Nephron progenitor cell (in vitro differentiated cells): Measurements from ENCODE around the gene DSCAM.

Source experiments
- DNase-seq: peaks from one replicate; pipeline ENCODE4 v3.0.0; 2021
- H3K27ac Mint-ChIP-seq: 2 replicates; pipeline ENCODE4 v1.8.0; 2021; ENCODE audit warnings: mild to moderate bottlenecking, moderate library complexity, mixed read lengths
- H3K27me3 Mint-ChIP-seq: 2 replicates; pipeline ENCODE4 v1.8.0; 2021; ENCODE audit warnings: mild to moderate bottlenecking, low read depth, mixed read lengths; ENCODE audit not compliant: poor library complexity
- H3K36me3 Mint-ChIP-seq: 2 replicates; pipeline ENCODE4 v1.8.0; 2021; ENCODE audit warnings: low read depth, mixed read lengths
- H3K4me1 Mint-ChIP-seq: 2 replicates; pipeline ENCODE4 v1.8.0; 2021; ENCODE audit warnings: mixed read lengths
- H3K4me3 Mint-ChIP-seq: 2 replicates; pipeline ENCODE4 v1.8.0; 2021; ENCODE audit warnings: mild to moderate bottlenecking, moderate library complexity, mixed read lengths
- H3K9me3 Mint-ChIP-seq: 2 replicates; pipeline ENCODE4 v1.8.0; 2021; ENCODE audit warnings: mild to moderate bottlenecking, moderate library complexity, mixed read lengths
- TF ChIP-seq, protein P1 (sequence below): fragments of 200-600 bp; sonication (generic); IDR thresholded peaks from 2 replicates; pipeline ENCODE4 v1.5.0; 2021; ENCODE audit warnings: antibody characterized with exemption

DSCAM gene

DNA sequence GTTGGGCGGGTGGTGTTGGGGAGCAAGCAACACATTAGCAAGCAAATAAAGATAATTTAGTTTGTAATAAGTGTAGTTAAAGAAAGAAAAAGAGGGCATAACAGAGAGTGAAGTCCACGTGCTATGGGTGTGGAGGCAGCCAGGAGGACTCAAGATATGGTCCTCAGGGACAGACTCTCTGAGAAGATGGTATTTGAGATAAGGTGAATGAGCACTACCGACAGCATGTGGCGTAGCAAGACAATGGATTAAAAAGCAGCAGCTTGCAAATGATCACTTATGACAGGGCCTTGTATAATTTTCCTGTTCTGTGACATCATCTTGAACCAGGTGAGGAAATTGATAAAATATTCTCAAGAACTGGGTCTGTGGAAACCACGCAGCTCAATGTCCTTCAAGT is 491.9 kb downstream of the DSCAM start:
- H3K27me3 Mint-ChIP-seq, result peaks cover 4% of the 10 kb centered on the region
- no peak for DNase-seq
- no peaks in the 10 kb centered on the region for H3K4me1 Mint-ChIP-seq
- H3K36me3 Mint-ChIP-seq, result no peaks in the 10 kb centered on the region
- H3K27ac Mint-ChIP-seq, result no peak overlapping the region
- H3K4me3 Mint-ChIP-seq, result no peak overlapping the region
- H3K9me3 Mint-ChIP-seq, result peaks cover 5% of the 10 kb centered on the region
- TF ChIP-seq, protein P1, sequence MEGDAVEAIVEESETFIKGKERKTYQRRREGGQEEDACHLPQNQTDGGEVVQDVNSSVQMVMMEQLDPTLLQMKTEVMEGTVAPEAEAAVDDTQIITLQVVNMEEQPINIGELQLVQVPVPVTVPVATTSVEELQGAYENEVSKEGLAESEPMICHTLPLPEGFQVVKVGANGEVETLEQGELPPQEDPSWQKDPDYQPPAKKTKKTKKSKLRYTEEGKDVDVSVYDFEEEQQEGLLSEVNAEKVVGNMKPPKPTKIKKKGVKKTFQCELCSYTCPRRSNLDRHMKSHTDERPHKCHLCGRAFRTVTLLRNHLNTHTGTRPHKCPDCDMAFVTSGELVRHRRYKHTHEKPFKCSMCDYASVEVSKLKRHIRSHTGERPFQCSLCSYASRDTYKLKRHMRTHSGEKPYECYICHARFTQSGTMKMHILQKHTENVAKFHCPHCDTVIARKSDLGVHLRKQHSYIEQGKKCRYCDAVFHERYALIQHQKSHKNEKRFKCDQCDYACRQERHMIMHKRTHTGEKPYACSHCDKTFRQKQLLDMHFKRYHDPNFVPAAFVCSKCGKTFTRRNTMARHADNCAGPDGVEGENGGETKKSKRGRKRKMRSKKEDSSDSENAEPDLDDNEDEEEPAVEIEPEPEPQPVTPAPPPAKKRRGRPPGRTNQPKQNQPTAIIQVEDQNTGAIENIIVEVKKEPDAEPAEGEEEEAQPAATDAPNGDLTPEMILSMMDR, result no peak

DNA sequence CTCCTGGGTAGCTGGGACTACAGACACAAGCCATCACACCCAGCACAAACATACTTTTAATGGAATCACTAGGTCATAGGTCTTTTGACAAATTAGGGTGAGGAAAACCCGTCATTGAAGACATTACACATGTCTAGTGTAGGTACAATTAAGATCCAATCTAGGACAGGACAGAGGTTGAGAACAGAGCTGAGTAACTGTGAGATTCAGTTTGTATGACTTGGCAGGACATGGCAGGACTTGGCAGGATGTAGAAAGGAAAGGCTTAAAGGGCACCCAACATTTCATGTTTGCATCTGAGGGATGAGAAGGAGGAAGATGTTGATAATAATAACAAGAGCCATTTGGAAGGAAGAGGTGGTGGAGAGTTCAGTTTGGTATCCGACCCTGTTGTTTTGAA is 496.0 kb downstream of the DSCAM start:
- H3K4me3 Mint-ChIP-seq, result no peak overlapping the region
- no peaks in the 10 kb centered on the region for H3K36me3 Mint-ChIP-seq
- DNase-seq, result no peak
- H3K9me3 Mint-ChIP-seq, result peaks cover 5% of the 10 kb centered on the region
- peaks cover 4% of the 10 kb centered on the region for H3K27me3 Mint-ChIP-seq
- no peak overlapping the region for H3K27ac Mint-ChIP-seq
- TF ChIP-seq, protein P1, result no peak
- no peaks in the 10 kb centered on the region for H3K4me1 Mint-ChIP-seq

DNA sequence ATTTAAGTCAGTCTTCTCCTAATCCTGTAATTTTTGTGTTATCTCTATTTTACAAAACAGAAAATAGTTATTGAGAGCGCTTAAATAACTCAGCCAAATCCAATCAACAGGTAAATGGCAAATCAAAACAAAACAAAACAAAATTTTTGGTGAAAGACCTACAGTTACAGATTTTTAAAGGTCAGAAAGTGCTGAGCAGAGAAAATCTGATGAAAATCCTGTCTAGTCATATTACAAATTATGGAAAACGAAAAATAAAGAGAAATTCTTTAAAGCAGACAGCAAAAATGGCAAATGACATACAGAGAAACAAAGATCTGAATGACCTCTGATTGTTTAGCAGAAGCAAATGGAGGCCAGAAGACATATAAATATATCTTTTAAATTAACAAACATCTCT is 497.4 kb downstream of the DSCAM start:
- Mint-ChIP-seq H3K9me3 (peaks cover 5% of the 10 kb centered on the region), H3K27ac (no peak overlapping the region), H3K4me1 (no peaks in the 10 kb centered on the region), H3K36me3 (no peaks in the 10 kb centered on the region), H3K27me3 (peaks cover 4% of the 10 kb centered on the region), H3K4me3 (no peak overlapping the region)
- TF ChIP-seq, protein P1, result no peak
- no peak for DNase-seq

DNA sequence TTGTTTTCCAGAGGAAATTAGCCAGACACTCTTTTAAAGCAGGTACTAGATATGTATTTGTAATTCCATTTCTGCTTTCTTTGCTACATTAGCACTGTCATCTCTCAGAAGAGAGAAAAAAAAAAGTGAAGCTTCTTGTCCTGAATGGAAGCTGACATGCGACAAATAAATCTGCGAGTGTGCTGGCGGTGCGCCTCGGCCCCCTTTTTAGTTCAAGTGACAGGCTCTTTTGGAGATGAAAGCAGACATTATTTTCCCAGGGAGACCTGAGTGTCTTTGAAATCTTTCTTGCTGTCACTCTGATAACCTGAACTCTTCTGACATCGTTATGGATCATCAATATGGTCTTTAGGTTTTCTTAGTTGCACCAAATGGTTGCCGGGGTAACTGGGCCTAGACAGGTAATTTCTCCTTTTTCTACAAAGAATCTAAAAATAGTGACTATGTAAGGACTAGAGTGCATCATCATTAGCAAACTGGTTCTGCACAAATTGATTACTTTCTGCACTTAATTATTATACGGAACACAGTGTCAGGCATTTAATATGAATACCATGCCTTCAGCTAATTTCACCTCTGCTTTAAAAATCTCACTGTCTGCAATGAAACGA is 501.1 kb downstream of the DSCAM start:
- Mint-ChIP-seq H3K27me3 (peaks cover 3% of the 10 kb centered on the region), H3K27ac (no peak overlapping the region), H3K9me3 (peaks cover 5% of the 10 kb centered on the region), H3K36me3 (no peaks in the 10 kb centered on the region), H3K4me3 (no peak overlapping the region), H3K4me1 (no peaks in the 10 kb centered on the region)
- no peak for DNase-seq
- TF ChIP-seq, protein P1, result no peak

DNA sequence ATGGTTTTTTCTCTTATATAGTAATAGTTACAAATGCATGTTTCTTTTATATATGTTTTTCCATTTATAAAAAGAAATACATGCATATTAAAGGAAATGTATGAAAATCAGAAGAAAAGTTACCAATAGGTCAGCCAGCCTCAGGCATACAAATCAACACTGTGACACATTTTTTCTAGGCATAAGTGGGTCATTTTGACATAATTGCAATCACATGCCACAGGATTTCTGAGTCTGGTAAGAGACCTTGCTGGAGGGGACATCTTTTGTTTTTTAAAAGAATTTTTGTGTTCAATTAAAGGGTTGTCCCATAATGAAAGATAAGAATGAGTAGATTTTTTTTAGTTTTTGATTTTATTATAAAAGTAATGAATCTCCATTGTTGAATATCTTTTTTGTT is 506.6 kb downstream of the DSCAM start:
- no peak for DNase-seq
- no peaks in the 10 kb centered on the region for H3K9me3 Mint-ChIP-seq
- H3K4me3 Mint-ChIP-seq, result no peak overlapping the region
- no peaks in the 10 kb centered on the region for H3K36me3 Mint-ChIP-seq
- H3K27ac Mint-ChIP-seq, result no peak overlapping the region
- peaks cover 3% of the 10 kb centered on the region for H3K27me3 Mint-ChIP-seq
- TF ChIP-seq, protein P1, result no peak
- no peaks in the 10 kb centered on the region for H3K4me1 Mint-ChIP-seq

DNA sequence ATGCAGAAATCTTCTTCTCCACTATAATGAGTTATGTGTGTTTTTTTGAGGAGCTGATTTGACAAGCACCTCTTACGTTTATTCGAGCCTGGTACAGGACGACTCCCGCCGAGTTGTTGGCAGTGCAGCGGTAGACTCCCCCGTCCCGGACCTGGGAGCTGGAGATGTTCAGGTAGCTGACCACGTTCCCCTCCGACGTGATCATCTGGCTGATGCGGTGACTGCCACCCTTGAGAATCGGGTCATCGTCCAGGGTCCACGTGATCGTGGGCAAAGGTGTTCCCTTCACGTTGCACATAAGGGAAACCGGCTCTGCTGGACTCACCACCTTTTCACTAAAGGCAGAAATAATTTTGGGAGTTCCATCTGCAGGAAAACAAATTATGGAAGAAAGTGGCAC is 507.9 kb downstream of the DSCAM start:
- TF ChIP-seq, protein P1, result no peak
- no peaks in the 10 kb centered on the region for H3K4me1 Mint-ChIP-seq
- DNase-seq, result no peak
- H3K27me3 Mint-ChIP-seq, result peaks cover 8% of the 10 kb centered on the region
- H3K36me3 Mint-ChIP-seq, result no peaks in the 10 kb centered on the region
- H3K4me3 Mint-ChIP-seq, result no peak overlapping the region
- no peaks in the 10 kb centered on the region for H3K9me3 Mint-ChIP-seq
- H3K27ac Mint-ChIP-seq, result no peak overlapping the region
